ENCODE results near the gene ITGA4. TPM values are rescaled to one million over a fixed set of nuclear protein-coding genes. Genes with fewer than 3 reads are reported as not detected.

Gene ITGA4
- total and polyA plus RNA-seq, 4 donors: 0.49 to 23.9 (median 8.8) TPM

- WGBS, 2 donors: 32 to 38% methylated on average over 3 of the region's 3 CpGs
- intact Hi-C loops (cut with DNase I): no loop called here
- H3K27ac ChIP-seq (ENCODE audit: low read depth in 1 of 2, low read length in 2 of 2): no peak overlapping the region
- no peak overlapping the region for H3K4me3 ChIP-seq (ENCODE audit: low read length in 2 of 2)
- no peaks in the 10 kb centered on the region for H3K9me3 ChIP-seq (ENCODE audit: control insufficient read depth, low read length)
- DNase-seq: no peak
- ATAC-seq (ENCODE audit: low FRiP score): no peak
- no peaks in the 10 kb centered on the region for H3K27me3 ChIP-seq (ENCODE audit: control insufficient read depth in 1 of 2, insufficient read depth in 2 of 2, low read length in 1 of 2)
- H3K36me3 ChIP-seq (ENCODE audit: control insufficient read depth in 1 of 2, insufficient read depth in 2 of 2, low read length in 1 of 2): no peaks in the 10 kb centered on the region
- H3K4me1 ChIP-seq (ENCODE audit: control insufficient read depth in 1 of 2, insufficient read depth in 2 of 2, low read length in 2 of 2): no peaks in the 10 kb centered on the region
These were observed 88.9 kb downstream of the ITGA4 start for GRCh38 chr2:181546086-181546485.

- intact Hi-C loops (cut with DNase I): no loop called here
- no peaks in the 10 kb centered on the region for H3K4me1 ChIP-seq (ENCODE audit: control insufficient read depth in 1 of 2, insufficient read depth in 2 of 2, low read length in 2 of 2)
These were observed 95.6 kb downstream of the ITGA4 start for GRCh38 chr2:181552808-181553207.

GRCh38 chr2:181553244-181553643 is 96.1 kb downstream of the ITGA4 start:
- Histone ChIP-seq H3K36me3 (ENCODE audit: control insufficient read depth in 1 of 2, insufficient read depth in 2 of 2, low read length in 1 of 2) (no peaks in the 10 kb centered on the region), H3K27me3 (ENCODE audit: control insufficient read depth in 1 of 2, insufficient read depth in 2 of 2, low read length in 1 of 2) (no peaks in the 10 kb centered on the region), H3K9me3 (ENCODE audit: control insufficient read depth, low read length) (no peaks in the 10 kb centered on the region), H3K27ac (ENCODE audit: low read depth in 1 of 2, low read length in 2 of 2) (no peak overlapping the region), H3K4me1 (ENCODE audit: control insufficient read depth in 1 of 2, insufficient read depth in 2 of 2, low read length in 2 of 2) (no peaks in the 10 kb centered on the region), H3K4me3 (ENCODE audit: low read length in 2 of 2) (no peak overlapping the region)
- intact Hi-C loops (cut with DNase I): no loop called here
- ATAC-seq (ENCODE audit: low FRiP score) (no peak), DNase-seq (no peak)
- 80 to 84% methylated on average over 2 of the region's 2 CpGs for WGBS, 2 donors

More at GRCh38 chr2:181552808-181553207, 95.6 kb downstream of the ITGA4 start:
- no peaks in the 10 kb centered on the region for H3K9me3 ChIP-seq (ENCODE audit: control insufficient read depth, low read length)
- no peaks in the 10 kb centered on the region for H3K27me3 ChIP-seq (ENCODE audit: control insufficient read depth in 1 of 2, insufficient read depth in 2 of 2, low read length in 1 of 2)
- DNase-seq (no peak), ATAC-seq (ENCODE audit: low FRiP score) (no peak)
- no peak overlapping the region for H3K27ac ChIP-seq (ENCODE audit: low read depth in 1 of 2, low read length in 2 of 2)
- 47 to 52% methylated on average over 1 of the region's 1 CpG for WGBS, 2 donors
- H3K4me3 ChIP-seq (ENCODE audit: low read length in 2 of 2): no peak overlapping the region
- no peaks in the 10 kb centered on the region for H3K36me3 ChIP-seq (ENCODE audit: control insufficient read depth in 1 of 2, insufficient read depth in 2 of 2, low read length in 1 of 2)

GRCh38 chr2:181554061-181554830 is 97.1 kb downstream of the ITGA4 start:
- 47 to 63% methylated on average over 2 of the region's 2 CpGs for WGBS, 2 donors
- Histone ChIP-seq H3K27me3 (ENCODE audit: control insufficient read depth in 1 of 2, insufficient read depth in 2 of 2, low read length in 1 of 2) (no peaks in the 10 kb centered on the region), H3K4me1 (ENCODE audit: control insufficient read depth in 1 of 2, insufficient read depth in 2 of 2, low read length in 2 of 2) (no peaks in the 10 kb centered on the region), H3K27ac (ENCODE audit: low read depth in 1 of 2, low read length in 2 of 2) (no peak overlapping the region), H3K36me3 (ENCODE audit: control insufficient read depth in 1 of 2, insufficient read depth in 2 of 2, low read length in 1 of 2) (no peaks in the 10 kb centered on the region), H3K9me3 (ENCODE audit: control insufficient read depth, low read length) (no peaks in the 10 kb centered on the region), H3K4me3 (ENCODE audit: low read length in 2 of 2) (no peak overlapping the region)
- intact Hi-C loops (cut with DNase I): no loop called here
- ATAC-seq (ENCODE audit: low FRiP score) (no peak), DNase-seq (no peak)

GRCh38 chr2:181558371-181558770 is 101.2 kb downstream of the ITGA4 start:
- Histone ChIP-seq H3K27ac (ENCODE audit: low read depth in 1 of 2, low read length in 2 of 2) (no peak overlapping the region), H3K9me3 (ENCODE audit: control insufficient read depth, low read length) (no peaks in the 10 kb centered on the region), H3K36me3 (ENCODE audit: control insufficient read depth in 1 of 2, insufficient read depth in 2 of 2, low read length in 1 of 2) (no peaks in the 10 kb centered on the region), H3K4me1 (ENCODE audit: control insufficient read depth in 1 of 2, insufficient read depth in 2 of 2, low read length in 2 of 2) (no peaks in the 10 kb centered on the region), H3K4me3 (ENCODE audit: low read length in 2 of 2) (no peak overlapping the region), H3K27me3 (ENCODE audit: control insufficient read depth in 1 of 2, insufficient read depth in 2 of 2, low read length in 1 of 2) (no peaks in the 10 kb centered on the region)
- no peak for ATAC-seq (ENCODE audit: low FRiP score)
- 75 to 79% methylated on average over 2 of the region's 2 CpGs for WGBS, 2 donors
- no peak for DNase-seq
- intact Hi-C loops (cut with DNase I): no loop called here

GRCh38 chr2:181563101-181563692 is 106.0 kb downstream of the ITGA4 start:
- intact Hi-C loops (cut with DNase I): no loop called here
- WGBS, 2 donors: 53 to 56% methylated on average over 1 of the region's 1 CpG

GRCh38 chr2:181566334-181567032 is 109.3 kb downstream of the ITGA4 start:
- no peaks in the 10 kb centered on the region for H3K4me1 ChIP-seq (ENCODE audit: control insufficient read depth in 1 of 2, insufficient read depth in 2 of 2, low read length in 2 of 2)
- no peaks in the 10 kb centered on the region for H3K27me3 ChIP-seq (ENCODE audit: control insufficient read depth in 1 of 2, insufficient read depth in 2 of 2, low read length in 1 of 2)
- no peak overlapping the region for H3K27ac ChIP-seq (ENCODE audit: low read depth in 1 of 2, low read length in 2 of 2)
- WGBS, 2 donors: 68 to 74% methylated on average over 6 of the region's 6 CpGs
- intact Hi-C loops (cut with DNase I): no loop called here
- ATAC-seq (ENCODE audit: low FRiP score) (no peak), DNase-seq (no peak)
- H3K4me3 ChIP-seq (ENCODE audit: low read length in 2 of 2): no peak overlapping the region
- H3K9me3 ChIP-seq (ENCODE audit: control insufficient read depth, low read length): no peaks in the 10 kb centered on the region
- no peaks in the 10 kb centered on the region for H3K36me3 ChIP-seq (ENCODE audit: control insufficient read depth in 1 of 2, insufficient read depth in 2 of 2, low read length in 1 of 2)

More at GRCh38 chr2:181563101-181563692, 106.0 kb downstream of the ITGA4 start:
- Histone ChIP-seq H3K36me3 (ENCODE audit: control insufficient read depth in 1 of 2, insufficient read depth in 2 of 2, low read length in 1 of 2) (no peaks in the 10 kb centered on the region), H3K4me1 (ENCODE audit: control insufficient read depth in 1 of 2, insufficient read depth in 2 of 2, low read length in 2 of 2) (no peaks in the 10 kb centered on the region), H3K27ac (ENCODE audit: low read depth in 1 of 2, low read length in 2 of 2) (no peak overlapping the region), H3K4me3 (ENCODE audit: low read length in 2 of 2) (no peak overlapping the region), H3K9me3 (ENCODE audit: control insufficient read depth, low read length) (no peaks in the 10 kb centered on the region), H3K27me3 (ENCODE audit: control insufficient read depth in 1 of 2, insufficient read depth in 2 of 2, low read length in 1 of 2) (no peaks in the 10 kb centered on the region)
- DNase-seq (no peak), ATAC-seq (ENCODE audit: low FRiP score) (no peak)

GRCh38 chr2:181570059-181570458 is 112.9 kb downstream of the ITGA4 start:
- no peak for ATAC-seq (ENCODE audit: low FRiP score)
- H3K9me3 ChIP-seq (ENCODE audit: control insufficient read depth, low read length): no peaks in the 10 kb centered on the region
- no peaks in the 10 kb centered on the region for H3K27me3 ChIP-seq (ENCODE audit: control insufficient read depth in 1 of 2, insufficient read depth in 2 of 2, low read length in 1 of 2)
- H3K4me3 ChIP-seq (ENCODE audit: low read length in 2 of 2): no peak overlapping the region
- no peaks in the 10 kb centered on the region for H3K4me1 ChIP-seq (ENCODE audit: control insufficient read depth in 1 of 2, insufficient read depth in 2 of 2, low read length in 2 of 2)
- no peaks in the 10 kb centered on the region for H3K36me3 ChIP-seq (ENCODE audit: control insufficient read depth in 1 of 2, insufficient read depth in 2 of 2, low read length in 1 of 2)
- no peak for DNase-seq
- WGBS, 2 donors: 73 to 80% methylated on average over 2 of the region's 2 CpGs
- no peak overlapping the region for H3K27ac ChIP-seq (ENCODE audit: low read depth in 1 of 2, low read length in 2 of 2)
- intact Hi-C loops (cut with DNase I): loop anchor here in 1 of 2 donors (10.0 kb wide), 1 partner anchor 145 kb away; no protein-coding TSS in a partner anchor
